ENCODE results near the gene NPAS1.

NPAS1 gene

DNA sequence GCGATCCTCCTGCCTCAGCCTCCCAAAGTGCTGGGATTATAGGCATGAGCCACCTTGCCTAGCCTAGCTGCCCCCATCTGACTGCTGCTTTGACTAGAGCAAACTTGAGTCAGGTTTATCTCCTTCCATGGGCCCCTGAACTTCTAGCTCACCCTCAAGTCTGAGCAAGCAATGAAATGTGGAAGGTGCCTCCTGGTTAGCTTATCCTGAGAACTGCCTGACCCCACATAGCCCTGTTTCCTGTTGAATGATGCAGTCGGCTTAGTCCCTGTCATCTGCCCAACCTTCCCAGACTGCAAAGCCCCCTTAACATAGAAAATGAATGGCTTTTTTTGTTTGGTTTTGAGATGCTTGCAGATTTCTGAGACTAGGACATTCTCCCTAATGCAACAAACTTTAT, 37.7 kb downstream of the NPAS1 start:
- no peak overlapping the region for H3K27ac ChIP-seq
- TF ChIP-seq, protein P1, sequence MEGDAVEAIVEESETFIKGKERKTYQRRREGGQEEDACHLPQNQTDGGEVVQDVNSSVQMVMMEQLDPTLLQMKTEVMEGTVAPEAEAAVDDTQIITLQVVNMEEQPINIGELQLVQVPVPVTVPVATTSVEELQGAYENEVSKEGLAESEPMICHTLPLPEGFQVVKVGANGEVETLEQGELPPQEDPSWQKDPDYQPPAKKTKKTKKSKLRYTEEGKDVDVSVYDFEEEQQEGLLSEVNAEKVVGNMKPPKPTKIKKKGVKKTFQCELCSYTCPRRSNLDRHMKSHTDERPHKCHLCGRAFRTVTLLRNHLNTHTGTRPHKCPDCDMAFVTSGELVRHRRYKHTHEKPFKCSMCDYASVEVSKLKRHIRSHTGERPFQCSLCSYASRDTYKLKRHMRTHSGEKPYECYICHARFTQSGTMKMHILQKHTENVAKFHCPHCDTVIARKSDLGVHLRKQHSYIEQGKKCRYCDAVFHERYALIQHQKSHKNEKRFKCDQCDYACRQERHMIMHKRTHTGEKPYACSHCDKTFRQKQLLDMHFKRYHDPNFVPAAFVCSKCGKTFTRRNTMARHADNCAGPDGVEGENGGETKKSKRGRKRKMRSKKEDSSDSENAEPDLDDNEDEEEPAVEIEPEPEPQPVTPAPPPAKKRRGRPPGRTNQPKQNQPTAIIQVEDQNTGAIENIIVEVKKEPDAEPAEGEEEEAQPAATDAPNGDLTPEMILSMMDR (conservative IDR thresholded peaks at IDR 0.05): no peak

DNA sequence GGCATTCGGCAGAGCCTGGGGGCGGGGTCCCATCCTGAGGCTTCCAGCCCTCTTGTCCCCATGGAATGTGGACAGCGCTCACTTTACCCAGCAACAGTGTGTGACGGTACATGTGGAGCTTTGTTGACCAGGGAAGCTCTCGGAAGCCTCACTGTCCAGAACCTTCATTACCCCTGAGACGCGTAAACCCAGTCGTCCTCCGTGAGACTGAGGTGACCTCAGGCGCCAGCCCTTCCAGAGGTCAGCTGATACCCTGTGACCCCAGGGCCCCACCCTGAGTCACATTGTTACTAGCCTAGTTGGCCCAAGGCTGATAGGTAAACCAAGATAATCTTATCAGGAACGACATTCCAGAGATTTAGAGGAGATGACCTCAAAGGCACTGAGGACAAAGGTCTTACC, 39.0 kb downstream of the NPAS1 start:
- TF ChIP-seq, protein P1 (conservative IDR thresholded peaks at IDR 0.05): no peak
- H3K27ac ChIP-seq: no peak overlapping the region

DNA sequence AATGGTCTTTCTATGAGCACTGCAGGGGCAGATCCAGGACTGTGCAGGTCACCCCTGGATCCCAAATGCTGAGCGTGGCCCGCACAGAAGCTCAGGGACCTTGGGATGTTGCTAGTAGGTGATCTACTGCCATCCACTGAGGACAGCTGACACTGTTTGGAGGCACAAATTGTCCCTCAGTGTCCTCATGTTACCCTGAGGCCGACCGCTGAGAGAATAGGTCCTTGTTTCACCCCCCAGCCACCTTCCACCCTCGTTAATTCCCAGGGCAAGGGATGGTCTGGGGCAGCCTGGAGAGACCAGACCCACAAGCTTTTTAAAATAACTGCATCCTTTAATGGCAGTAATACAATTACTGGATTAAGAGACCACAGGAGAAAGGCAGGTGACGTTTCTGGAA, 44.2 kb downstream of the NPAS1 start:
- H3K27ac ChIP-seq: no peak overlapping the region
- TF ChIP-seq, protein P1 (conservative IDR thresholded peaks at IDR 0.05): no peak

DNA sequence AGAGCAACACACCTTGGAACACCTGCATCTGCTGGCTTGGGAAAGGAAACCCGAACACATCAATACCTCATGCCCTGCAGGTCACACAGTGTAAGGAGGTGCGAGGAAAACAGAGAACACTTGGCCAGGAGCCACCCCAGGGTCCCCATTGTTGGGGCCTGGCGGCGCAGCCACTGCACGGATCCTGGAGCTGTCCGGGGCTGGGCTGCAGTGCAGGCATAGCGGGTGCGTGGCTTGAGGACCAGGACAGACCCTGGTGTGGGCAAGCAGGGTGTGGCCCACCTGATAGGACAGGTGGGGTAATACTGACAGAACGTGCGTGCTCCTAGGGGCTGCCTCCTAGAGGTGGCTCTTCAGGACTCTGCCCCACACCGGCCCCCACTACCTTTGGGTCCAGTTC, 45.6 kb downstream of the NPAS1 start:
- H3K27ac ChIP-seq: no peak overlapping the region
- TF ChIP-seq, protein P1 (conservative IDR thresholded peaks at IDR 0.05): no peak

DNA sequence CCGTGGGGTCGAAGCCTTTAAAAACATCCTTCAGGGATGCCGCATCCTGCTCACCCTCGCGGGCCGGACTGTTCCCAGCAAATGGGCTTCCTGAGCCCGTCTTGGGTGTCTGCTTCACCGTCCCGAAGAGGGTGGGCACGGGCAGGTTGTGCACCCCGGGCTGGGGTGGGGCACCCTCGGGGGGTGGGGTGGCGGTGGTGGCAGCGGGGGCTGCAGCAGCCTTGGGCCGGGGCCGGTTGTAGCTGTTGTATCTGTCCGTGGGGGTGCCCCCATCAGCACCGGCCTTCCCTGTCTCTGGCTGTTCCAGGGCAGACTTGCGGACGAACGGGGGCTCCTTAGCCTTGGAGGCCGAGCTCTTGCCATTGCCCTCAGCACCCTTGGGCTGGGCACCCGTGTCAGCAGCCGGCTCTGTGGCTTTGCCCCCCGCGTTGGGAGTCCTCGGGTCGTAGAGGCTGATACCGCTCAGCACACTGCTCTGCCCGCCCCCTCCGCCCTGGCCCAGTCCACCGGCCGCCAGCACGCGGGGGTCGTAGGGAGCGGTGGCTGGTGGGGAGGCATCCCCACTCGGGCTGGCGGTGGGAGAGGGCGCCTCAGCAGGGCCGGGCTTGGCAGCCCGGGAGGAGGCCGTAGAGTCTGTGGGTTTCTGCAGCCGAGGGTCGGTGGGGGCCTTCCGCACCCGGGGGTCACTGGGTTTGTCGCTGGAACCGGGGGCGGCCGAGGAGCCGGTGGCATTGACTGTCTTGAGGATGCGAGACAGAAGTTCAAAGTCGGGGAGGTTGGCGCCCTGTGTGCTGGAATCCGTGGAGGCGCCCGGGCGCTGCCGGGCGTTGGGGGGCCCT, 47.0 kb downstream of the NPAS1 start:
- TF ChIP-seq, protein P1 (conservative IDR thresholded peaks at IDR 0.05): no peak
- H3K27ac ChIP-seq: no peak overlapping the region

DNA sequence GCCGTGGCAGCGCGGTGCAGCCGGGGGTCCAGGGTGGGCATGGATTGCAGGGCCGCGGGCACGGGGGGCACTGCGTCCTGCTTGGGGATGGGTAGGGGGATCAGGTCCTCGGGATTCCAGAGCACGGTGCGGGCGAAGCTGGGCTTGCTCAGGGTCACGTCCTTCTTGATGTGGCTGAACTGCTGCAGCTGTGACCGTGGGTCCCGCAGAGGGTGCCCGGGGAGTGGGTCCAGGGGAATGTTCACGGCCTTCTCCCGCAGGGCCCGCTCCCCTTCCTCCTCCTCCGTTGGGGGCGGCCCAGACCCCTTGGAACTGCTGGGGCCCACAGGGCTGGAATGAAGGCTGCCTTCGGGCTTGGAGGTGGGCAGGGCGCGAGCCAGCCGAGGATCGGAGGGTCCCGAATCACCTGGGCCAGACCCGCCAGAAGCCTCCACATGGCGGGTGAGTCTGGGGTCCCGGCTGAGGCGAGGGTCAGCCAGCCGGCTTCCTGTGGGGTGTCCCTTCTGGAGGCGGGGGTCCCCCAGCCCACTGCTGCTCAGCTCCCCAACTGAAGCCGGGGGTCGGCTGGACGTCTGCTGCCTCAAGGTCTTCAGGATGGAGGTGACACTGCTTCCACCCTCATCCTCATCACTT, 47.7 kb downstream of the NPAS1 start:
- no peak overlapping the region for H3K27ac ChIP-seq
- TF ChIP-seq, protein P1 (conservative IDR thresholded peaks at IDR 0.05): no peak

DNA sequence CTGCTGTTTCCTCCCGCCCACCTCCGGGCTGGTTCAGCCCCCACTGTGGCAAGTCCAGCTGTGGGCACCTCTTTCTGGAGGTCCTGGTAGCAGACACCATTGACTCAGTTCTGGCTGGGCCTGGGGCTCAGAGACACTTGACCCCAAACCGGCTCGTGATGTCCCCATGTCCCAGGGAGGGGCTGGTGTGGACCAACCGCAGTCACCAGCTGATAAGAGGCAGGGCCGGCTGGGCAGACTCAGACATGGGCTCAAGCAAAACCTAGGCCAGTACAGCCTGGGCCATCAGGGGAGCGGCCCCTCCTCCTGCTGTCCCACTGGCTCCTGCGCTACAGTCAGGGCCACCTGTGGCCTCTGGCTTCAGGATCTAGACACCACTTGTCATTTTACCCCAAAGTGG, 48.6 kb downstream of the NPAS1 start:
- H3K27ac ChIP-seq: no peak overlapping the region
- TF ChIP-seq, protein P1 (conservative IDR thresholded peaks at IDR 0.05): no peak

Measured in VCaP (cell line).